OCI-LY1 (cell line): ENCODE data around the gene LPCAT3.

Experiments
- CTCF ChIP-seq: fragments of 200-600 bp; sonication (generic), shearing (Covaris generic); IDR thresholded peaks from 2 replicates; pipeline ENCODE4 v1.5.1; 2017; ENCODE audit warnings: mild to moderate bottlenecking, antibody characterized with exemption, low read length, moderate library complexity, mixed read lengths
- EZH2 ChIP-seq: fragments of 200-600 bp; sonication (generic), shearing (Covaris generic); IDR thresholded peaks from 2 replicates; pipeline ENCODE4 v1.8.0; 2017; ENCODE audit warnings: borderline replicate concordance, mixed run types, mild to moderate bottlenecking, antibody characterized with exemption, low read length, moderate library complexity, mixed read lengths

DNA sequence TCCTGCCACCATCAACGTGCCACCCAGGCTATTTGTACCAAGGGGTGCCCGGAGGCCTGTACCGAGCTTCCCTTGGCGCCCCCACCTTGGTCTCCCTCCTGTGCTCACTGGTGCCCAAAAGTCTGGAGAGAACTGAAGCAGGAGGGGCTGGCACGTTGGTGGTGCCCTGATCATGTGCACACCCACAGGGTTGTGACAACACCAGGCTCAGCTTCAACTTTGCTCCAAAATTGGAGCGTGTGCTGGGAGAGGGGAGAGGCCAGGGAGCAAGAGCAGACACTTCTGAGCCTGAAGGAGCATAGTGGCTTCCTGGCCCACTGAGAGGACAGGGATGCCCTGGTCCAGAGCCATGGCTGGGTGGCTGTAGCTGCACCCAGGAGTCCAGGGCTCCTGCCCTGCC is 13.0 kb upstream of the LPCAT3 start:
- no peak for TF ChIP-seq CTCF
- no peak for TF ChIP-seq EZH2
